GM12878 (cell line): Measurements from ENCODE around the gene SPIN1. TPM values are rescaled to one million over a fixed set of nuclear protein-coding genes. Genes with fewer than 3 reads are reported as not detected.

ENCODE experiments used
- ATF7 ChIP-seq: fragments of 450-650 bp; IDR thresholded peaks from 2 replicates; pipeline ENCODE4 v1.6.1; 2016; ENCODE audit warnings: low read depth, mild to moderate bottlenecking
- BCL3 ChIP-seq: IDR thresholded peaks from 2 replicates; pipeline ENCODE4 v1.6.1; 2011; ENCODE audit warnings: borderline replicate concordance, low read depth, mild to moderate bottlenecking, moderate library complexity, low read length; ENCODE audit not compliant: insufficient read depth, poor library complexity, severe bottlenecking
- BCLAF1 ChIP-seq: fragments of 450-650 bp; IDR thresholded peaks from 2 replicates; pipeline ENCODE4 v1.6.1; 2017; ENCODE audit warnings: antibody characterized with exemption, mild to moderate bottlenecking, moderate library complexity
- BMI1 ChIP-seq: fragments of 450-650 bp; IDR thresholded peaks from 2 replicates; pipeline ENCODE4 v1.6.1; 2016; ENCODE audit warnings: mild to moderate bottlenecking, moderate library complexity, borderline replicate concordance
- CEBPB ChIP-seq, 2 experiments: fragments of 150-350 bp in 1 of 2; IDR thresholded peaks; 2 replicates each; pipeline ENCODE4 v1.6.1; 2012 to 2014; ENCODE audit warnings: low read depth in 2 of 2, low read length in 2 of 2, borderline replicate concordance in 1 of 2, inconsistent platforms in 1 of 2
- CREB1 ChIP-seq: IDR thresholded peaks from 2 replicates; pipeline ENCODE4 v1.6.1; 2012; ENCODE audit warnings: low read depth, mild to moderate bottlenecking, inconsistent platforms
- CREM ChIP-seq: IDR thresholded peaks from 2 replicates; pipeline ENCODE4 v1.6.1; 2014; ENCODE audit warnings: antibody characterized with exemption, low read depth
- ELK1 ChIP-seq: IDR thresholded peaks from 2 replicates; pipeline ENCODE4 v1.6.1; 2012; ENCODE audit warnings: low read depth, low read length, improper control_type of control experiment
- GATAD2B ChIP-seq: fragments of 450-650 bp; conservative IDR thresholded peaks from 2 replicates; pipeline ENCODE4 v1.6.1; 2017; ENCODE audit warnings: low read depth, mild to moderate bottlenecking, moderate library complexity
- KDM1A ChIP-seq: fragments of 200-600 bp; sonication (generic); IDR thresholded peaks from 2 replicates; pipeline ENCODE4 v1.6.1; 2016; ENCODE audit warnings: borderline replicate concordance
- KLF5 ChIP-seq: fragments of 450-650 bp; IDR thresholded peaks from 2 replicates; pipeline ENCODE4 v1.6.1; 2014; ENCODE audit warnings: mild to moderate bottlenecking; ENCODE audit not compliant: partially characterized antibody
- NKRF ChIP-seq: fragments of 450-650 bp; conservative IDR thresholded peaks from 2 replicates; pipeline ENCODE4 v1.6.1; 2017; ENCODE audit warnings: mild to moderate bottlenecking, moderate library complexity
- NR2F1 ChIP-seq: fragments of 450-650 bp; conservative IDR thresholded peaks from 2 replicates; pipeline ENCODE4 v1.6.1; 2017; ENCODE audit warnings: mild to moderate bottlenecking
- POLR2A ChIP-seq: IDR thresholded peaks from 2 replicates; pipeline ENCODE4 v1.6.1; 2011; ENCODE audit warnings: low read depth, mild to moderate bottlenecking, low read length
- RB1 ChIP-seq: fragments of 450-650 bp; formaldehyde crosslinking; IDR thresholded peaks from 2 replicates; pipeline ENCODE4 v1.6.1; 2017; ENCODE audit warnings: mild to moderate bottlenecking, borderline replicate concordance
- RCOR1 ChIP-seq: conservative IDR thresholded peaks from 2 replicates; pipeline ENCODE4 v1.6.1; 2012; ENCODE audit warnings: low read depth, low read length, improper control_type of control experiment
- RFX5 ChIP-seq: IDR thresholded peaks from 2 replicates; pipeline ENCODE4 v1.6.1; 2011; ENCODE audit warnings: low read depth, low read length, improper control_type of control experiment
- SIX5 ChIP-seq: IDR thresholded peaks from 2 replicates; pipeline ENCODE4 v1.6.1; 2011; ENCODE audit warnings: mild to moderate bottlenecking, low read depth, low read length, moderate library complexity; ENCODE audit not compliant: severe bottlenecking
- SMARCA5 ChIP-seq: fragments of 450-650 bp; IDR thresholded peaks from 2 replicates; pipeline ENCODE4 v1.6.1; 2017; ENCODE audit warnings: mild to moderate bottlenecking
- SMC3 ChIP-seq: IDR thresholded peaks from 2 replicates; pipeline ENCODE4 v1.6.1; 2011; ENCODE audit warnings: low read length, improper control_type of control experiment, borderline replicate concordance
- SP1 ChIP-seq: IDR thresholded peaks from one replicate; pipeline ENCODE4 v1.6.1; 2011; ENCODE audit warnings: low read depth, low read length
- YY1 ChIP-seq: IDR thresholded peaks from 2 replicates; pipeline ENCODE4 v1.6.1; 2011; ENCODE audit warnings: low read depth, mild to moderate bottlenecking, low read length
- ZNF24 ChIP-seq: fragments of 450-650 bp; IDR thresholded peaks from 2 replicates; pipeline ENCODE4 v1.6.1; 2017; ENCODE audit warnings: antibody characterized with exemption, mild to moderate bottlenecking
- ZNF384 ChIP-seq: IDR thresholded peaks from 2 replicates; pipeline ENCODE4 v1.6.1; 2012; ENCODE audit warnings: low read depth, mild to moderate bottlenecking, low read length, improper control_type of control experiment, borderline replicate concordance
- ZZZ3 ChIP-seq: IDR thresholded peaks from 2 replicates; pipeline ENCODE4 v1.6.1; 2011; ENCODE audit warnings: low read depth; ENCODE audit not compliant: control insufficient read depth, insufficient read length
- polyA plus RNA-seq, 11 experiments: library from polyadenylated mRNA; depleted of rRNA in 4 of 11; unstranded in 6 of 11; stranded (reverse) in 5 of 11; fragments of >200 nt; fragmentation: Nextera tagmentation in 4 of 11; fragmentation: Illumina TruSeq in 1 of 11; extraction: Ambion mirVana in 4 of 11; extraction: Trizol in 1 of 11; gene quantifications; 1 replicate in 1 of 11; 2 replicates in 10 of 11; pipeline versions ENCODE4 v1.2.1 to v1.2.3, GENCODE V29; 2011 to 2016; ENCODE audit warnings: inconsistent platforms in 2 of 11, missing spikeins in 2 of 11, low read depth in 1 of 11
- total RNA-seq, 4 experiments: library from RNA; depleted of rRNA in 3 of 4; stranded (reverse); fragments of >200 nt in 3 of 4; fragmentation: Illumina TruSeq in 1 of 4; extraction: Trizol in 1 of 4; gene quantifications; 2 replicates each; pipeline versions ENCODE4 v1.2.1 to v1.2.3, GENCODE V29; 2013 to 2021

The SPIN1 gene
- total and polyA plus RNA-seq, 10 of the 15 experiments (the other 5 are each of a cell fraction or from before 2014, with no cell fraction given), result 6.6 to 30.3 (median 17.1) TPM

- no peak for TF ChIP-seq BCLAF1
- TF ChIP-seq POLR2A, result peak; percentile 56
- TF ChIP-seq SMARCA5, result peak; percentile 28; the same call in 1 of the 2 replicates
- peak; percentile 13; the same call in 1 of the 2 replicates for TF ChIP-seq GATAD2B
- TF ChIP-seq BCL3, result no peak
- TF ChIP-seq SP1, result no peak
- no peak for TF ChIP-seq SMC3
- TF ChIP-seq ZNF384, result no peak
- TF ChIP-seq KDM1A, result no peak
- no peak for TF ChIP-seq KLF5
- TF ChIP-seq CREM, result no peak
- 0 out of 2 replicates have a peak, but pooled peaks have one; percentile 24 for TF ChIP-seq ZNF24
- TF ChIP-seq BMI1, result no peak
- no peak for TF ChIP-seq SIX5
- TF ChIP-seq CREB1, result no peak
- no peak for TF ChIP-seq CEBPB (IDR thresholded peaks at IDR 0.05; ENCODE audit: borderline replicate concordance in 1 of 2, low read depth in 2 of 2, low read length in 2 of 2)
- no peak for TF ChIP-seq RCOR1
- peak; percentile 56; the same call in 1 of the 2 replicates for TF ChIP-seq NKRF
- no peak; the same call in 1 of the 2 replicates for TF ChIP-seq NR2F1
- TF ChIP-seq YY1, result no peak; the same call in 1 of the 2 replicates
- no peak for TF ChIP-seq ELK1
- TF ChIP-seq ZZZ3, result no peak
- no peak for TF ChIP-seq ATF7
- TF ChIP-seq RFX5, result no peak
- TF ChIP-seq RB1, result no peak
Measured at GRCh38 chr9:88388886-88389605, 802 bp downstream of the SPIN1 start (continued).
